ENCODE measurements around the gene ANTXR2.

The ANTXR2 gene

GRCh38 chr4:80017125-80017854 lies 55.7 kb downstream of the ANTXR2 start:
- peak; percentile 92 for DNase-seq (ENCODE audit: low read depth)
- no peak for TF ChIP-seq CTCF (conservative IDR thresholded peaks at IDR 0.05; ENCODE audit: control insufficient read depth, insufficient read depth, low read depth, low read length)
- no peak overlapping the region for H3K4me3 ChIP-seq (ENCODE audit: control insufficient read depth, low read depth, low read length)

- no peak for TF ChIP-seq CTCF (conservative IDR thresholded peaks at IDR 0.05; ENCODE audit: control insufficient read depth, insufficient read depth, low read depth, low read length)
- H3K4me3 ChIP-seq (ENCODE audit: control insufficient read depth, low read depth, low read length): no peak overlapping the region
- peak; percentile 52 for DNase-seq (ENCODE audit: low read depth)
Measured at GRCh38 chr4:80016506-80016905, 56.5 kb downstream of the ANTXR2 start.

- DNase-seq (ENCODE audit: low read depth): no peak
- TF ChIP-seq CTCF (conservative IDR thresholded peaks at IDR 0.05; ENCODE audit: control insufficient read depth, insufficient read depth, low read depth, low read length): no peak
- H3K4me3 ChIP-seq (ENCODE audit: control insufficient read depth, low read depth, low read length): no peak overlapping the region
Measured at GRCh38 chr4:80015407-80016189, 57.4 kb downstream of the ANTXR2 start.

GRCh38 chr4:80014531-80014930 lies 58.5 kb downstream of the ANTXR2 start:
- H3K4me3 ChIP-seq (ENCODE audit: control insufficient read depth, low read depth, low read length): no peak overlapping the region
- DNase-seq (ENCODE audit: low read depth): no peak
- no peak for TF ChIP-seq CTCF (conservative IDR thresholded peaks at IDR 0.05; ENCODE audit: control insufficient read depth, insufficient read depth, low read depth, low read length)

GRCh38 chr4:80012291-80012690 lies 60.7 kb downstream of the ANTXR2 start:
- no peak for TF ChIP-seq CTCF (conservative IDR thresholded peaks at IDR 0.05; ENCODE audit: control insufficient read depth, insufficient read depth, low read depth, low read length)
- H3K4me3 ChIP-seq (ENCODE audit: control insufficient read depth, low read depth, low read length): no peak overlapping the region

GRCh38 chr4:80011636-80012236 lies 61.3 kb downstream of the ANTXR2 start:
- H3K4me3 ChIP-seq (ENCODE audit: control insufficient read depth, low read depth, low read length): no peak overlapping the region
- peak; percentile 87 for DNase-seq (ENCODE audit: low read depth)
- no peak for TF ChIP-seq CTCF (conservative IDR thresholded peaks at IDR 0.05; ENCODE audit: control insufficient read depth, insufficient read depth, low read depth, low read length)

More at GRCh38 chr4:80012291-80012690, 60.7 kb downstream of the ANTXR2 start:
- no peak for DNase-seq (ENCODE audit: low read depth)

Data from fibroblast of mammary gland (primary cell).